HEK293 (cell line): ENCODE measurements around the gene SFXN4.

Experiments
- ZBTB17 ChIP-seq: fragments of 450-650 bp; formaldehyde crosslinking; IDR thresholded peaks from 2 replicates; pipeline ENCODE4 v1.5.1; 2016; ENCODE audit warnings: missing biosample characterization, missing genetic modification characterization
- ZFP41 ChIP-seq: fragments of 450-650 bp; formaldehyde crosslinking; IDR thresholded peaks from 2 replicates; pipeline ENCODE4 v1.5.1; 2016; ENCODE audit warnings: missing biosample characterization, missing genetic modification characterization, borderline replicate concordance
- ZNF23 ChIP-seq: fragments of 450-650 bp; formaldehyde crosslinking; IDR thresholded peaks from 2 replicates; pipeline ENCODE4 v1.5.1; 2016; ENCODE audit warnings: missing biosample characterization, missing genetic modification characterization, borderline replicate concordance
- ZNF311 ChIP-seq: fragments of 450-650 bp; formaldehyde crosslinking; IDR thresholded peaks from 2 replicates; pipeline ENCODE4 v1.5.1; 2017; ENCODE audit warnings: missing biosample characterization, missing genetic modification characterization, borderline replicate concordance
- ZNF837 ChIP-seq: fragments of 450-650 bp; formaldehyde crosslinking; IDR thresholded peaks from 2 replicates; pipeline ENCODE4 v1.5.1; 2016; ENCODE audit warnings: missing biosample characterization, missing genetic modification characterization
- TF ChIP-seq, protein P1 (sequence below): fragments of 450-650 bp; formaldehyde crosslinking; IDR thresholded peaks from 2 replicates; pipeline ENCODE4 v1.5.1; 2016; ENCODE audit warnings: missing biosample characterization, missing genetic modification characterization
- TF ChIP-seq, protein P2 (sequence below): fragments of 450-650 bp; formaldehyde crosslinking; IDR thresholded peaks from 2 replicates; pipeline ENCODE4 v1.5.1; 2016; ENCODE audit warnings: missing biosample characterization, missing genetic modification characterization

DNA sequence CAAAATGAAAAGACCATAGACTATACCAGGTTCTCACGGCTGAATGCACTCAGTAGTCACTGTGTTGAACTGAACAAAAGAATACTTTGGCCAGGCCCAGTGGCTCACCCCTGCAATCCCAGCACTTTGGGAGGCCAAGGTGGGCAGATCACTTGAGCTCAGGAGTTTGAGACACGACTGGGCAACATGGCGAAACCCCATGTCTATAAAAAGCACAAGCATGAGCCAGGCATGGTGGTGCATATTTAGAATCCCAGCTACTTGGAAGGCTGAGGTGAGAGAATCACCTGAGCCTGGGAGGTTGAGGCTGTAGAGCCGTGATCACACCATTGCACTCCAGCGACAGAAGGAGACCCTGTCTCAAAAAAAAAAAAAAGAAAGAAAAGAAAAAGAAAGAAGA, 12.5 kb downstream of the SFXN4 start:
- TF ChIP-seq ZFP41 (tag by site-specific recombination) (no peak), ZNF311 (tag by site-specific recombination) (no peak), ZNF837 (tag by site-specific recombination) (no peak), ZNF23 (no peak), ZBTB17 (tag by site-specific recombination) (no peak)
- TF ChIP-seq, protein P1, sequence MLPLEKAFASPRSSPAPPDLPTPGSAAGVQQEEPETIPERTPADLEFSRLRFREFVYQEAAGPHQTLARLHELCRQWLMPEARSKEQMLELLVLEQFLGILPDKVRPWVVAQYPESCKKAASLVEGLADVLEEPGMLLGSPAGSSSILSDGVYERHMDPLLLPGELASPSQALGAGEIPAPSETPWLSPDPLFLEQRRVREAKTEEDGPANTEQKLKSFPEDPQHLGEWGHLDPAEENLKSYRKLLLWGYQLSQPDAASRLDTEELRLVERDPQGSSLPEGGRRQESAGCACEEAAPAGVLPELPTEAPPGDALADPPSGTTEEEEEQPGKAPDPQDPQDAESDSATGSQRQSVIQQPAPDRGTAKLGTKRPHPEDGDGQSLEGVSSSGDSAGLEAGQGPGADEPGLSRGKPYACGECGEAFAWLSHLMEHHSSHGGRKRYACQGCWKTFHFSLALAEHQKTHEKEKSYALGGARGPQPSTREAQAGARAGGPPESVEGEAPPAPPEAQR (tag by site-specific recombination), result no peak
- TF ChIP-seq, protein P2, sequence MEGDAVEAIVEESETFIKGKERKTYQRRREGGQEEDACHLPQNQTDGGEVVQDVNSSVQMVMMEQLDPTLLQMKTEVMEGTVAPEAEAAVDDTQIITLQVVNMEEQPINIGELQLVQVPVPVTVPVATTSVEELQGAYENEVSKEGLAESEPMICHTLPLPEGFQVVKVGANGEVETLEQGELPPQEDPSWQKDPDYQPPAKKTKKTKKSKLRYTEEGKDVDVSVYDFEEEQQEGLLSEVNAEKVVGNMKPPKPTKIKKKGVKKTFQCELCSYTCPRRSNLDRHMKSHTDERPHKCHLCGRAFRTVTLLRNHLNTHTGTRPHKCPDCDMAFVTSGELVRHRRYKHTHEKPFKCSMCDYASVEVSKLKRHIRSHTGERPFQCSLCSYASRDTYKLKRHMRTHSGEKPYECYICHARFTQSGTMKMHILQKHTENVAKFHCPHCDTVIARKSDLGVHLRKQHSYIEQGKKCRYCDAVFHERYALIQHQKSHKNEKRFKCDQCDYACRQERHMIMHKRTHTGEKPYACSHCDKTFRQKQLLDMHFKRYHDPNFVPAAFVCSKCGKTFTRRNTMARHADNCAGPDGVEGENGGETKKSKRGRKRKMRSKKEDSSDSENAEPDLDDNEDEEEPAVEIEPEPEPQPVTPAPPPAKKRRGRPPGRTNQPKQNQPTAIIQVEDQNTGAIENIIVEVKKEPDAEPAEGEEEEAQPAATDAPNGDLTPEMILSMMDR (tag by site-specific recombination), result no peak
